DMS 273 treated with DMSO at 0.1 percent for 48 hours (cell line): Measurements from ENCODE around the gene CCDC8.
A peak's percentile ranks its signal among the peaks of the same experiment; 100 is the strongest.
"Not testable (repeated sequence)": the region's sequence is repeated elsewhere in the genome, so short reads cannot be mapped to it uniquely, and the experiment has no call there.

Source experiments
- DNase-seq: peaks from one replicate; lab custom pipeline; 2025; lab: John Stamatoyannopoulos, UW

Gene CCDC8

DNA sequence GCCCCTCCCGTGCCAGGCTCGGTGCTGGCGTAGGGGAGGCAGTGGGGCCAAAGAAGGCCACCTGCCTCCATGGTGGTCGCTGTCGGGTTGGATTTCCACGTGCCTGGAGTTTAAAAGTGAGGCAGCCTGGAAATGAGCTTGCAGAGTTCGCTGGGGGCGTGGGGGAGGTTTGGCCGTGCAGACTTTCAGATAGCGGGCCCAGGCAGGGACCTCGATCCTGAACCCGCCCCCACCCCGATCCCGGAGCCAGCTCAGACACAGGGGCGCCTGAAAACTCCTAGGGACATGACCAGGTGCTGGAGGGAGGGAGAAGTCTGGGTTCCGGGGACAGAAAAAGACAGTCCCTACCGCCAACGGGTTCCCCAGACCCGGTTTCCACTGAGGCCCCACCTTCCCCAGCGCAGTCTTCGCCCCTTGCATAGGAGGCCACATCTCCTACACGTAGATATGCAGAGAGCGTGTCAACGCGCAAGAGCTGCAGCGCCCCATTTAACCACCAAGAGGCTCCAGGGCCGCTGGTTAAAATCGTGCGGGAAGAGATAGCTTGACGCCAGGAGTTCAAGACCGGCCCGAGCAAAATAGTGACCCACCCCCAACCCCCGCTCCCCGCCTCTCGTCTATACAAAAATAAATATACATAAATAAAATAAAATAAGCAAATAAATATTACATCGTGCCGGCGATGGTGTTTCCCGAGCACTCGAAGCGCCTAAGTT lies 8.5 kb downstream of the CCDC8 start:
- no peak for DNase-seq

DNA sequence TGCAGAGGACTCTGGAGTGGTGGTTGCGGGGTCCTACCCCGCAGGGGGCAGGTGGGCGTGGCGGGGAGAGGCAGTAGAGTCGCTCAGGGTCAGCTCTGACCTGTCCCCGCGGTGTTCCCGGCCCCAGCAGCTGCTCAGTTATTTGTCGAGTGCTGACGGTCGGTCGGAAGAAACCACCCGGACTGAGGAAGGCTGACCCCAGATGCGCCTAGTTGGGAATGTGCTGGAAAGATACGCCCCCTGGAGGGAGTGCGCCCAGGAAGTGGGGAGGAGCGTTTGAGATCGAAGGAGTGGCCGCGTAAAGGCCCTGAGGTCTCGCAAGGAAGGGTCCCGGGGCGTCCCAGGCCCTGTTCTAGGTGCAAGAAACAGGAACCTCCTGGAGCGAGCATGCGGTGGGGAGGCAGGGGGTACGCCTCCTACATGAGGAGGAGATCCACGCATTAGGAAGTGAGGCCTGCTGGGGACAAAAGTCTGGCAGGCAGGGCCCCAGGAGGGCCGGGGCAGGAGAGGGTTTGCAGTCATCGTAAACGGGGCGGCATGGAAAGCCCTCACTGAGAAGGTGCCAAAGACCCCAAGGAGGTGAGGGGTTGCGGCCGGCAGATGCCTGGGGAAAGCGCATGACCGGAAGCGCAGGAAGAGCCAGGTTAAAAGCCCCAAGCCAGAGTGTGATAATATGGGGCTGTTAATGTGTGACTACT lies 9.2 kb downstream of the CCDC8 start:
- no peak for DNase-seq

- DNase-seq, result no peak
Measured at GRCh38 chr19:46402725-46403124, 10.6 kb downstream of the CCDC8 start.

- DNase-seq, result not testable (repeated sequence)
Measured at GRCh38 chr19:46397801-46398479, 15.4 kb downstream of the CCDC8 start.

- DNase-seq, result no peak
Measured at GRCh38 chr19:46394402-46394797, 19.0 kb downstream of the CCDC8 start.

GRCh38 chr19:46393456-46394401 lies 19.6 kb downstream of the CCDC8 start:
- DNase-seq, result no peak

DNA sequence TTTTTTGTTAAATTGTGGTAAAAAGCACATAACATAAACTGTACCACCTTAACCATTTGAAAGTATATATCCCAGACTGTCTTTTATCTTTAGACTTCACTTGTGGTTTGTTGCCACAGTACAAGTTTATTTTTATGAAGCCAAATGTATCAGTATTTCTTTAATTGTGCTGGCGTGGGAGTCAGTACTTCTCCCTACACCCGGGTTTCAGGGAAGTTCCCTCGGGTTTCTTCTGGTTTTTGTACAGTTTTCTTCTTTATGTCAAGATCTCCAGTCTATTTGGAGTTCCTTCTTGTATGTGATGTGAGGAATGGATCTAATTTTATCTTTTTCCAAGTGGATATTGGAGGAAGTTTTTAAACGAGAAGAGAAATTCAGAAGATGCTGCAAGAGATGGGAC lies 20.5 kb downstream of the CCDC8 start:
- no peak for DNase-seq

DNA sequence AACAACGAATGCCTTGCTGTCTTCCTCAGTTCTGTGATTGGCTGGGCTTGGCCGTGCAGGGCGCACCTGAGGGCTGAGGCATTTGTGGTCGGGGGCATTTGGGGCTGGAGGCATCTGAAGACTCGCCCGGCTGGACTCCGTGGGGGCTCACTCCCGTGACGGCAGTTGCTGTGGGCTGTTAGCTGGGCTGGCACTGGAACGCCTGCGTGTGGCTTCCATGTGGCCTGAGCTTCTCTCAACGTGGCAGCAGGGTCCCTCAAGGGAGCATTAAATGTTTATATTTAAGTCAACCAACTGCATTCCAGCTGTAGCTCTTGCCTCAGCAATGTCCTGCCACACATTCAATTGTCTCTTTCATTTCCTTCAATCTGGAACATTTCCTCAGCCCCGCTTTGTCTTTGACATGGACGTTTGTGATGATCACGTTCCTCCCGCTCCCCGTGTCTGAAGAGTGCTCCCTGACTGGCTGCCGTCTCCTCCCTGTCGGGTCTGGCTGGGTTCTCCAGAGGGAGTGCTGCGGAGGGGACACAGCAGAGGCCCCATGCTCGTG lies 21.0 kb downstream of the CCDC8 start:
- peak; percentile 31 for DNase-seq

DNA sequence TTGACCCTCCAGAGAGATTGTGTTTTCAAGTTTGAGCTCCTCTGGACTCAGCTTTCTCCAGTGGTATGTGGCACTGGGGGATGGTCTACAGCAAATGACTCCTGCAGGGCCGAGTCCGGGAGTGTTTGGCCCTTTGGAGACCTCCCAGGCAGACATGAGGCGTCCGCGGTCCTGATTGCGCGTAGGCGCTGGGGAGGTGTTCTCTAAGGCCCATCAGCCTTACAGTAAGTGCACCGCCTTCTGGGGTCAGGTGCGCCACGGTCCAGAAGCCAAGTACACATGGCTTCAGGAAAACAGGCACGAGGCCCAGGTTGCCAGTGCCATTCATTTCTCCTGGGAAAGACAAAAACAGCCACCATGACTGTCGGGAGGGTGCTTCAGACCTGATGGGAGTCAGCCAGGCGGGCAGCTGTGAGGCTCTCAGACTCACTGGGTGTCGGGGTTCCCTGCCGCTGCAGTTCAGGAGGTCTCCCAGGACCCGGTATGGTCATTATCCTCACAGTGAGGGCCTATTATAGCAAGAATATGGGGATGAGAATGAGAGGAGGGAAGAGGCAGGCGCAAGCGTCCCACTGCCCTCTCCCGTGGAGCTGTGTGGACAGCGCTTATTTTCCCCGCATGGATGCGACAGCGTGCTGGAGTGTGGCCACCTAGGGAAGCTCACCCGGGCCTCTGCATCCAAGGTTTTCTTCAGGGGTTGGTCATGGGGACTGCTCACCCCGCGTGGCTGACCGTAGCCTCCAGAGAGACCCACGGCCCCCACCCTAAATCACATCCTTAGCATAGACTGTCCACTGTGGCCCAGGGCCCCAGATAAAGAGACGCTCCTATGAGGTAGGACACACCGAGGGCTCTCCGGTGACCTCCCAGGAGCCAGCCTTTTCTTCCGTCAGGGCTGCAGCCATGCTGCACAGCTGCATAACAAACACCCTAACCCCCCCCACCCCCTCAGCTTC lies 21.8 kb downstream of the CCDC8 start:
- DNase-seq, result no peak

GRCh38 chr19:46390866-46391265 lies 22.5 kb downstream of the CCDC8 start:
- no peak for DNase-seq

DNA sequence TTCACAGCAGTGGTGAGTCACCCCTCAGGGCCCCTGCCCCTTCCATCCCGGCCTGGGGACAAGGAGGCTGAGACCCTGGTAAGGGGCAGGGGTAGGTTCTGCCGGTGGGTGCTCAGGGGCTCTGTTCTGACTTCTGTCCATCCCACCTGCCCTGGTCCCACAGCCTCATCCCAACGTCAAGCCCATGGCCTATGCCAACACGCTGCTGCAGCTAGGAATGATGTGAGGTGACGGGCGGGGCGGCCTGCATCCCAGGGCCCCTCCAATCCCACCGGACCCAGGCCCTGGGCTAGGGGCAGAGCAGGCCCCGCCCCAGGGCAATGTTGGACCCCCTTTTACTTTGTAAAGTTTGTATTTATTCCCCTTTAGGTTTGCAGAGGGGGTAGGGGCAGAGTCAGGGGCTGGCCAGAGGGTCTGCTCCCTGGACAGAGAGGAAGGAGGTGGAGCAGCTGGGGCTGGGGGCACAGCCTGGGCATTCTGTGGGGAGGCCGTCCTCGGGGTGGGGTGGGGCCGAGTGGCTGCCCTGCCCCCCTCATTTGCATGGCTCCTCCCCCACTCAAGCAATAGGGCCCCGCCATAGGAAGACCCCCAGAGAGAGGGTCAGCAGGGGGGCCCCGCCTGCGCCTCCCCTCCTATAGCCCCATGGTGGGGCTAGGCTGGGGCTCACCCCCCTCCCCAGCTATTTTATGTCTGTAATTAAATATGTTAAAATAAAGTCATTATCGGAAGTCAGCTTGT lies 23.1 kb downstream of the CCDC8 start:
- no peak for DNase-seq

- no peak for DNase-seq
Measured at GRCh38 chr19:46388311-46389095, 24.9 kb downstream of the CCDC8 start.

DNA sequence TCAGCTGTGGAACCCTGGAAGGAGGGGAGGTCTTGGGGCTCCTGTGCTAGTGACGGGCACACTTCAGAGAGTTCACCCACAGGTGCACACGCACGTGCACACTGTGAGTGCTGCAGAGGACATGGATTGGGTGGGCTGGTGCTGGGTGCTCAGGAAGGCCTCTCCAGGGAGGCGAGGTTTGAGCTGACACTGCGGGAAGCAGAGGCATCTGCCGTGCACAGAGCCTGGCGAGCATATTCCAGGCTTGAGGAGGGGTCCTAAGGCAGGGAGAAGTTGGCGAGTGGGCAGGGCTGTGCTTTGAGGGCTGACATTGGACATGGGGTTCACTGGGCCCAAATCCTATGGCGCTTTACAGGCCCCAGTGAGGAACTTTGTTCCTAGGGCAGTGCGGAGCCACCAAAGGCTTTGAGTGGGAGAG lies 25.6 kb downstream of the CCDC8 start:
- DNase-seq, result no peak

DNA sequence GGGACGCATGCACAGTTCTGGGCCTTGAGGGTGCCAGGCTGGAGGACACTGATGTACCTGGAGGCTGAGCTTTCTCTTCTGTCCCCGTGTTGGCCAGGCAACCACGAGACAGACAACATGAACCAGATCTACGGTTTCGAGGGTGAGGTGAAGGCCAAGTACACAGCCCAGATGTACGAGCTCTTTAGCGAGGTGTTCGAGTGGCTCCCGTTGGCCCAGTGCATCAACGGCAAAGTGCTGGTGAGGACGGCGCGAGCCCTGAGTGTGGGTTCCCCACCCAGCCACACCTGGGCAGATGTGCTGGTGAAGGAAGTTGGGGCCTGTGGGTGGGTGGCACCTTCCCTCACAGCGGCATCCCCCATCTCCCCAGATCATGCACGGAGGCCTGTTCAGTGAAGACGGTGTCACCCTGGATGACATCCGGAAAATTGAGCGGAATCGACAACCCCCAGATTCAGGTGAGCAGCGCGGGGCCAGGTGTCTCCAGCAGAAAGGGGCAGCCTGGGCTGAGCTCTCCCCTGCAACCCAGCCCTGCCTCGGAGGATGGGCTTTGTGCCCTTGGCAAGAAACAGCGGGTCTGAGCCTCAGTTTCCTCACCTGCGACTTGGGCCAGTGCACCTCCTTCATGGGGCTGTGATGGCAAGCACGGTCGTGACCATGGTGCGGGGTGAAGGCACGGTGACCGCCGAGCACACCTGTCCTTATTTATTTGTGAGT lies 26.2 kb downstream of the CCDC8 start:
- no peak for DNase-seq

DNA sequence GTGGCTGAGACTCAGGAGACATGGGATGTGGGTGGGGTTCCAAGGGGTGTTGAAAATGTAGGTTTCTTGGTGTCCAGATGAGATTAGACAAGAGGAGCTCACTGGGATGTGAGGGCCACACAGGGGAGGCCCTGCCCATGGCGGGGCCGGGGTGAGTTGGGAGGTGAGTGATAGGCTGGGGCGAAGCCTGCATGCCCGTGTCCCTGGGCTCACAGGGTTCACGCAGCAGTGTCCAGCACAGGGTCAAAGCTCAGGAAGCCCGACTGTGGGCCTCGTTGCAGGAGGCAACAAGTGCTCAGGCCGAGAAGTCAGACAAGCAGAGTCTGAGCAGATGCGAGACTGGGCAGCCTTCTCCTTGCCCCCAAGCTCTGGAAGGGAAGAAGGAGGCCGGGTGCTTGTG lies 27.2 kb downstream of the CCDC8 start:
- no peak for DNase-seq

DNA sequence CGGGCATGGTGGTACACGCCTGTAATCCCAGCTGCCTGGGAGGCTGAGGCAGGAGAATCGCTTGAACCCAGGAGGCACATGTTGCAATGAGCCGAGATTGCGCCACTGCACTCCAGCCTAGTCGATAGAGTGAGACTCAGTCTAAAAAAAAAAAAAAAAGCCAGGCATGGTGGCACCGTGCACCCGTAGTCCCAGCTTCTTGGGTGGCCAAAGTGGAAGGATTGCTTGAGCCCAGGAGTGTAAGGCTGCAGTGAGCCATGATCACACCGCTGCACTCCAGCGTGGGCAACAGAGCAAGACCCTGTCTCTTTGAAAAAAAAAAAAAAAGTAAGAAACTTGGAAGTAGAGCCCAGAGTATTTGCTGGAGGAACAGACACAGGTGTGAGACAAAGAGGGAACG lies 27.7 kb downstream of the CCDC8 start:
- DNase-seq, result no peak

DNA sequence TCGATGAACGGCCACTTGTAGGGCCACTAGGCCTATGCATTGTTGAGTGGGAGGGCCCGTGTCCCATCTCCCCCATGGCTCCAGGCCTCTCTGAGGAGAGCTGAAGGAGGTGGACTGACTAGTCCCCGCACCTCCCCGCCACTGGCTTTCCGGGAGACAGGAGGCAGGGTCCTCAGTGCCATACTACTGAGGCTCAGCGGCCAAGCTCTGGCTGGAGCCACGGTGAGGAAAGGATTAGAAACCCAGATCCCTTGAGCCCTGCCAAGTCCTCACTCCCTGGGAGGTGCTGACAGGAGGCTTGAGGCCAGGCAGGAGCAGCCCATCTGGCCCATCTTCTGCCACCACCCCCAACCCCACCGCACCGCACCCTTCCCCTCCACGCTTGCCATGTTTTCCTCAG lies 29.0 kb downstream of the CCDC8 start:
- DNase-seq, result peak; percentile 68

- no peak for DNase-seq
Measured at GRCh38 chr19:46383846-46384245, 29.5 kb downstream of the CCDC8 start.
